Type B pancreatic cell (in vitro differentiated cells): ENCODE results near the gene CCDC69. TPM values are rescaled to one million over a fixed set of nuclear protein-coding genes. Genes with fewer than 3 reads are reported as not detected.

ENCODE experiments used
- DNase-seq: peaks from one replicate; pipeline ENCODE4 v3.0.0; 2021; ENCODE audit warnings: mixed read lengths; ENCODE audit not compliant: unreplicated experiment; ENCODE audit errors: extremely low spot score
- H3K27ac Mint-ChIP-seq: 2 replicates; pipeline ENCODE4 v1.8.0; 2021; ENCODE audit warnings: mild to moderate bottlenecking, mixed read lengths
- H3K27me3 Mint-ChIP-seq: 2 replicates; pipeline ENCODE4 v1.8.0; 2021; ENCODE audit warnings: mixed read lengths
- H3K36me3 Mint-ChIP-seq: 2 replicates; pipeline ENCODE4 v1.8.0; 2021; ENCODE audit warnings: mixed read lengths
- H3K4me1 Mint-ChIP-seq: one replicate; pipeline ENCODE4 v1.8.0; 2021; ENCODE audit warnings: mixed read lengths; ENCODE audit not compliant: unreplicated experiment
- H3K4me3 Mint-ChIP-seq: 2 replicates; pipeline ENCODE4 v1.8.0; 2021; ENCODE audit warnings: mild to moderate bottlenecking, mixed read lengths
- H3K9me3 Mint-ChIP-seq: 2 replicates; pipeline ENCODE4 v1.8.0; 2021; ENCODE audit warnings: mixed read lengths
- total RNA-seq: library from RNA; stranded (reverse); gene quantifications from 2 replicates; pipeline ENCODE4 v1.2.1, GENCODE V29; 2021; ENCODE audit warnings: low replicate concordance
- TF ChIP-seq, protein P1 (sequence below): fragments of 200-600 bp; sonication (generic); conservative IDR thresholded peaks from 2 replicates; pipeline ENCODE4 v1.5.0; 2021; ENCODE audit warnings: antibody characterized with exemption, mild to moderate bottlenecking

The CCDC69 gene
- total RNA-seq, 1 donor from 2014 or later: 11.2 TPM

DNA sequence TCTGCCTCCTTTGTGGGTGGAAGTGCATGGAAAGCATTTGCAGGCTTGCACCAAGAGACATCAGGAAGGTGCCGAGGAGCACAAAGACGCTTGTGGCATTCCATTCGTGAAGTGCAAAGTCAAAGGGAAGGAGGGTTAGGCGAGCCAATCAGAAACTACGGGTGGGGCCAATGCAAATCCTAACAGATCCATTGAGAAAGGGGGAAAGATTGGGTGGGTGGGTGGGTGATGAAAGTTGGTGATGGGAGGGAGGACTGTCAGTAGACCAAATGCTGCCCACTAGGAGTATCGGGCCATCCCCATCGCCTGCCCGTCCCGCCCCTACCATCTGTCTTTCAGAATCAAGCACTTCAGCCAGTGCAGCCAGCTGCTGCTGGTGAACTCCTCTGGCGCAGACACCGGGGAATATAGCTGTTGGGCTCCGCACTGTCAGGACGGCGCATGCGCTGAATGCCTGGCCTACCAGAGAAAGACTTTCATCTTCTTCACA lies 49.2 kb downstream of the CCDC69 start:
- Mint-ChIP-seq H3K9me3 (no peaks in the 10 kb centered on the region), H3K27me3 (no peaks in the 10 kb centered on the region), H3K4me3 (no peak overlapping the region), H3K27ac (no peak overlapping the region), H3K36me3 (no peaks in the 10 kb centered on the region), H3K4me1 (no peaks in the 10 kb centered on the region)
- DNase-seq: no peak
- TF ChIP-seq, protein P1, sequence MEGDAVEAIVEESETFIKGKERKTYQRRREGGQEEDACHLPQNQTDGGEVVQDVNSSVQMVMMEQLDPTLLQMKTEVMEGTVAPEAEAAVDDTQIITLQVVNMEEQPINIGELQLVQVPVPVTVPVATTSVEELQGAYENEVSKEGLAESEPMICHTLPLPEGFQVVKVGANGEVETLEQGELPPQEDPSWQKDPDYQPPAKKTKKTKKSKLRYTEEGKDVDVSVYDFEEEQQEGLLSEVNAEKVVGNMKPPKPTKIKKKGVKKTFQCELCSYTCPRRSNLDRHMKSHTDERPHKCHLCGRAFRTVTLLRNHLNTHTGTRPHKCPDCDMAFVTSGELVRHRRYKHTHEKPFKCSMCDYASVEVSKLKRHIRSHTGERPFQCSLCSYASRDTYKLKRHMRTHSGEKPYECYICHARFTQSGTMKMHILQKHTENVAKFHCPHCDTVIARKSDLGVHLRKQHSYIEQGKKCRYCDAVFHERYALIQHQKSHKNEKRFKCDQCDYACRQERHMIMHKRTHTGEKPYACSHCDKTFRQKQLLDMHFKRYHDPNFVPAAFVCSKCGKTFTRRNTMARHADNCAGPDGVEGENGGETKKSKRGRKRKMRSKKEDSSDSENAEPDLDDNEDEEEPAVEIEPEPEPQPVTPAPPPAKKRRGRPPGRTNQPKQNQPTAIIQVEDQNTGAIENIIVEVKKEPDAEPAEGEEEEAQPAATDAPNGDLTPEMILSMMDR: no peak

DNA sequence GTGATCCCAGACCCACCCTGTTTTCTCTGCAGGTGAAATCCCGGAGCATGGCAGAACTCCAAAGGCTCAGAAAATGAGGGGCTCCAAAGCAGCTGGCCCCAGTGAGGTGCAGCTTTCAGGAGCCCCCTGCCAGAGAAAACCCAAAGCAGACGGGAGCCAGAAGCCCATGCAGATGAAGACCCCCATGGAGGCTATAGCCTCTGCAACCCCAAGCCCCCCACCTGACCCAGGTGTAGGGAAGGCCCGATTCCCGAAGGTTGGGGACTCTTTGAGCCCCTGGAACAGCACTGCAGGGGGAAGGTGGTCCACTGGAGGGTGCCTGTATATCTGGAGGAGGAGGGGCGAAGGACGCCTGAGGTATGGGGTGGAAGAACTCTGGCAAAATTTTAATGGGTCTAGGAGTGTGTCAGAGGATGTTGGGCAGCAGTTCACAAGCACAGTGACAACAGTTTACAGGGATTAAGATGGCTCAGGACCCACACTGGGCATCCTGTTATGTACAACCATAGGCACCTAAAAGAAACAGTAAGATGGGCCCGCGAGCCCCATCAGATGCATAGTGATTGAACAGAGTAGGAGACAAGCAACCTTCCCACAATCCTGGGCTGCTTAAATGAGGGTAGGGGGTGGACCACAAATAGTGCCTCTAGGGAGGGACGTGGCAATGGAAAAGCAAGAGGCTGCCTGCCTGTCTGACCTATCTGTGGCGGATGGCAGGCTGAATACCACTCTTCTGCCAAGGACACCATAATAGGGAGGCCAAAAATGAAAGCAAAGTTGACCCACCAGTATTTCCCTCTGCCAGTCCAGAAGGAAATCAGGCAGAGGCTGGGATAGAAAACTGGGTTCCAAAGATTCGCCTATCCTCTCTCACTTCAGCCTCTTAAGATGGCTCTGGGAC lies 49.9 kb downstream of the CCDC69 start:
- no peaks in the 10 kb centered on the region for H3K9me3 Mint-ChIP-seq
- H3K27ac Mint-ChIP-seq: no peak overlapping the region
- H3K36me3 Mint-ChIP-seq: no peaks in the 10 kb centered on the region
- TF ChIP-seq, protein P1: no peak
- H3K4me1 Mint-ChIP-seq: no peaks in the 10 kb centered on the region
- no peaks in the 10 kb centered on the region for H3K27me3 Mint-ChIP-seq
- no peak for DNase-seq
- H3K4me3 Mint-ChIP-seq: no peak overlapping the region

DNA sequence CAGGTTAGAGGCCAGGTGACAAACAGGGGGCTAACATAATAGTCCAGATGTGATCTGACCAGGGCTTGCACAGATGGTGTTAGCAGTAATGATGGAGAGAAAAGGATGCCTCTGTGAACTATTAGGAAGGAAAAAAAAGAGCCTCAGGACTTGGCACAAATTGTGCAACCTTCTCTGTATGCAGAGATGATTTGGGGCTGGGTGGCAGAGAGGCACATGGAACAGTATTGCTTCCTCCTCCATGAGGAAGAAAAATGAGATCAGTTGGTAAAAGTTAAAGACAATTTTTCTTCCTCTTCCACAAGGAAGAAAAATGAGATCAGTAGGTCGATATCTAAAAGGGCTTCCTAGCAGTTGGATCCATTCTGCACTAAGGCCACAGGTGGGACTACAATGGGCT lies 52.4 kb downstream of the CCDC69 start:
- Mint-ChIP-seq H3K27ac (no peak overlapping the region), H3K27me3 (no peaks in the 10 kb centered on the region), H3K4me3 (no peak overlapping the region), H3K4me1 (no peaks in the 10 kb centered on the region), H3K36me3 (no peaks in the 10 kb centered on the region), H3K9me3 (no peaks in the 10 kb centered on the region)
- DNase-seq: no peak
- TF ChIP-seq, protein P1: no peak

DNA sequence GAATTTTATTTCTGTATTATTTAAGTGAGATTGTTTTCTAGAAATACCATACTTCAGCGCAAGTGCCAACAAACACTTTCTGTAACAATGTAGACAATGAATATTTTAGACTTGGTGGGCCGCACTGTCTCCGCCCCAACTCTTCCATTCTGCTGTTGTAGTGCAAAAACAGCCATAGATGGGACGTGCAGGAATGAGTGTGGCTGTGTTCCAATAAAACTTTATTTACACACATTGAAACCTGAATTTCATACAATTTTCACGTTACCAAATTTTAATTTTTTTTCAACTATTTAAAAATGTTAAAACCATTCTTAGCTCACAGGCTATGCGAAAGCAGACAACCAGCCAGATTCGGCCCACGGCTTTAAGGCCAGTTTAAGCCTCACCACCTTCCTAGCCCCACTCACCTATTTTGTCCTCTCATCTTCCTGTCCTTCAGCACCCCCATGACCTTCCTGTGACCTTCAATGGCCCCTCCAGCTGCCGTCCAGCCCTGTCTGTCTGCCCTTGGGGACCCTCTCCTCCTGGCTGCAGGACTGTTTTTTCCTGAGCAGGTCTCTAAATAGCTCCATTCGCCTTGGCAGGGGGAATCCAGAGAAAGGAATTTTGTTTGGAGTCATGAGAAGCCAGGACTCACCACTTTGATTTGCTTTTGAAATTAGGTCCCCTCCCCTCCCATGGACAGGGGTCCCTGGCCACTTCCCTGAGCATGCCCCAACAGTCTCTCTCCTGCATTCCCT lies 55.1 kb downstream of the CCDC69 start:
- no peak overlapping the region for H3K4me3 Mint-ChIP-seq

DNA sequence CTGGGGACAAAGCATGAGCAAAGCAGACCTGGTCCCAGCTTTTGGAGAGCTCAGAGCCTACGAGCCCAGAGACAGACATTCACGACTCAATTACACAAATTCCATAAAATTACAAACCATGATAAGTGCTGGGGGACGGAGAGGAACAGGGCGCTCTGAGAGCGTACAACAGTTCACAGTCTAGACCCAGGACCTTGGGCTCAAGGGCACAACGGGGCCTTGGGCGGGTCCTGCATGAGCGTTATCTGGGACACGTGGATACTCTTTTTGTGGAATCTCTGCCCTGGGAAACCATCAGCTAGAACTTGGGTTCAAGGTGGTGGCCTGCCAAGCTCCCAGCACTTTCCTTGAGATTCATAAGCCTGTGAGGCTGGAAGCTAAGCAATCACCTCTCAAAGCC lies 56.9 kb downstream of the CCDC69 start:
- H3K36me3 Mint-ChIP-seq: no peaks in the 10 kb centered on the region
- no peak overlapping the region for H3K27ac Mint-ChIP-seq
- no peaks in the 10 kb centered on the region for H3K9me3 Mint-ChIP-seq
- TF ChIP-seq, protein P1: no peak
- H3K27me3 Mint-ChIP-seq: no peaks in the 10 kb centered on the region
- no peak overlapping the region for H3K4me3 Mint-ChIP-seq
- H3K4me1 Mint-ChIP-seq: peaks cover 7% of the 10 kb centered on the region
- DNase-seq: no peak

More for the DNA sequence above, 55.1 kb downstream of the CCDC69 start:
- Mint-ChIP-seq H3K27ac (no peak overlapping the region), H3K9me3 (no peaks in the 10 kb centered on the region), H3K4me1 (peaks cover 7% of the 10 kb centered on the region), H3K36me3 (no peaks in the 10 kb centered on the region), H3K27me3 (no peaks in the 10 kb centered on the region)
- DNase-seq: no peak
- TF ChIP-seq, protein P1: no peak
